Endodermal cell (in vitro differentiated cells): ENCODE results near the gene LUZP4. TPM values are rescaled to one million over a fixed set of nuclear protein-coding genes. Genes with fewer than 3 reads are reported as not detected.
"Not testable (repeated sequence)": the region's sequence is repeated elsewhere in the genome, so short reads cannot be mapped to it uniquely, and the experiment has no call there.

Source experiments
- DNase-seq: peaks from one replicate; pipeline ENCODE4 v3.0.0-alpha.2; 2017
- H3K27ac ChIP-seq: 2 replicates; pipeline ENCODE4 v1.5.1; 2013; ENCODE audit warnings: mild to moderate bottlenecking, low read depth, low read length, moderate library complexity
- H3K27me3 ChIP-seq: 2 replicates; pipeline ENCODE4 v1.6.1; 2013; ENCODE audit warnings: mild to moderate bottlenecking, low read length, moderate library complexity; ENCODE audit not compliant: insufficient read depth, control insufficient read depth, poor library complexity, severe bottlenecking
- H3K36me3 ChIP-seq: 2 replicates; pipeline ENCODE4 v1.7.0; 2013; ENCODE audit warnings: mild to moderate bottlenecking, low read length, moderate library complexity; ENCODE audit not compliant: control insufficient read depth, insufficient read depth
- H3K4me1 ChIP-seq: one replicate; pipeline ENCODE4 v1.7.0; 2013; ENCODE audit warnings: low read length; ENCODE audit not compliant: control insufficient read depth, insufficient read depth
- H3K4me3 ChIP-seq: 2 replicates; pipeline ENCODE4 v1.5.1; 2013; ENCODE audit warnings: mild to moderate bottlenecking, low read length, moderate library complexity
- H3K9ac ChIP-seq: 2 replicates; pipeline ENCODE4 v1.6.1; 2013; ENCODE audit warnings: mild to moderate bottlenecking, low read length, moderate library complexity; ENCODE audit not compliant: poor library complexity, severe bottlenecking; ENCODE audit errors: extremely low read depth
- H3K9me3 ChIP-seq: 2 replicates; pipeline ENCODE4 v1.6.1; 2013; ENCODE audit warnings: mild to moderate bottlenecking, low read length, moderate library complexity; ENCODE audit not compliant: control insufficient read depth
- H3K27ac Mint-ChIP-seq: 2 replicates; pipeline ENCODE4 v1.8.0; 2020; ENCODE audit warnings: mixed read lengths
- H3K27me3 Mint-ChIP-seq: 2 replicates; pipeline ENCODE4 v1.8.0; 2021; ENCODE audit warnings: mild to moderate bottlenecking, mixed read lengths; ENCODE audit not compliant: insufficient read depth
- H3K36me3 Mint-ChIP-seq: 2 replicates; pipeline ENCODE4 v1.8.0; 2020; ENCODE audit warnings: low read depth, mixed read lengths
- H3K4me1 Mint-ChIP-seq: 2 replicates; pipeline ENCODE4 v1.8.0; 2020; ENCODE audit warnings: mixed read lengths
- H3K4me3 Mint-ChIP-seq: 2 replicates; pipeline ENCODE4 v1.8.0; 2020; ENCODE audit warnings: mild to moderate bottlenecking, moderate library complexity, mixed read lengths
- H3K9me3 Mint-ChIP-seq: 2 replicates; pipeline ENCODE4 v1.8.0; 2020; ENCODE audit warnings: mild to moderate bottlenecking, mixed read lengths
- whole genome bisulfite sequencing, 2 experiments: methylation state at CpG; one replicate each; pipeline versions ENCODE4 v1.1.5 to v1.1.7; 2013; ENCODE audit warnings: missing lambda C conversion rate in 2 of 2, mixed read lengths in 1 of 2; ENCODE audit not compliant: insufficient coverage in 1 of 2, insufficient read length in 1 of 2; 5-methylcytosine and 5-hydroxymethylcytosine counted together
- total RNA-seq, 2 donors: library from RNA; stranded (reverse); fragmentation: NEBNext Ultra II Directional in 1 of 2; extraction: Animal tissue kit (Norgen Biotek cat#: 25700) in 1 of 2; gene quantifications; 2 replicates in 1 of 2; 3 replicates in 1 of 2; pipeline ENCODE4 v1.2.1, GENCODE V29; 2021
- TF ChIP-seq, protein P1 (sequence below): fragments of 200-600 bp; sonication (generic); conservative IDR thresholded peaks from 2 replicates; pipeline ENCODE4 v1.5.0; 2021; ENCODE audit warnings: antibody characterized with exemption, mild to moderate bottlenecking

LUZP4 gene
- total RNA-seq, 2 donors from 2014 or later = not detected

DNA sequence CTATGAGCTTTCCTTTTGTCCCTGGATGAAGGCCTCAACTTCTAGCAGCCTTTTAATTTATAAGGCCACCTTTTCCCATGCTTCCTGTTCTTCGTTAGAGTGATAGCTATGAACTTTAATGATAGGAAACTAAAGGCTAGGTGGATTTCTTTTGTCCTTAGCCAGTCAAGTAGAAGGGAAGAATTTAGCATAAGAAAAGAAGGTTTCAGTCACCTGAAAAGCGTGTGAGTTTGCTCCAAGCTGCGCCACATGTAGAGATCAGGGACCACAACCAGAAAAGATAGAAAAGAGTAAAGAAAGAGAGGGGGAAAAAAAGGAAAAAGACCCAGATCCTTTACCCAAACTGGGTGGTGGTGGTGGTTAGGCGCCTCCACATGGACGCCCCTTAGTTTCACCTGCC is 28.6 kb downstream of the LUZP4 start:
- Mint-ChIP-seq H3K4me3 (no peak overlapping the region), H3K4me1 (peaks cover 18% of the 10 kb centered on the region), H3K36me3 (no peaks in the 10 kb centered on the region), H3K9me3 (peaks cover 19% of the 10 kb centered on the region), H3K27me3 (no peaks in the 10 kb centered on the region), H3K27ac (peak overlapping the region; percentile 62)
- TF ChIP-seq, protein P1, sequence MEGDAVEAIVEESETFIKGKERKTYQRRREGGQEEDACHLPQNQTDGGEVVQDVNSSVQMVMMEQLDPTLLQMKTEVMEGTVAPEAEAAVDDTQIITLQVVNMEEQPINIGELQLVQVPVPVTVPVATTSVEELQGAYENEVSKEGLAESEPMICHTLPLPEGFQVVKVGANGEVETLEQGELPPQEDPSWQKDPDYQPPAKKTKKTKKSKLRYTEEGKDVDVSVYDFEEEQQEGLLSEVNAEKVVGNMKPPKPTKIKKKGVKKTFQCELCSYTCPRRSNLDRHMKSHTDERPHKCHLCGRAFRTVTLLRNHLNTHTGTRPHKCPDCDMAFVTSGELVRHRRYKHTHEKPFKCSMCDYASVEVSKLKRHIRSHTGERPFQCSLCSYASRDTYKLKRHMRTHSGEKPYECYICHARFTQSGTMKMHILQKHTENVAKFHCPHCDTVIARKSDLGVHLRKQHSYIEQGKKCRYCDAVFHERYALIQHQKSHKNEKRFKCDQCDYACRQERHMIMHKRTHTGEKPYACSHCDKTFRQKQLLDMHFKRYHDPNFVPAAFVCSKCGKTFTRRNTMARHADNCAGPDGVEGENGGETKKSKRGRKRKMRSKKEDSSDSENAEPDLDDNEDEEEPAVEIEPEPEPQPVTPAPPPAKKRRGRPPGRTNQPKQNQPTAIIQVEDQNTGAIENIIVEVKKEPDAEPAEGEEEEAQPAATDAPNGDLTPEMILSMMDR = no peak
- Histone ChIP-seq H3K9me3 (peaks cover 12% of the 10 kb centered on the region), H3K27me3 (no peaks in the 10 kb centered on the region), H3K27ac (no peak overlapping the region), H3K9ac (no peak overlapping the region), H3K4me3 (no peak overlapping the region), H3K36me3 (no peaks in the 10 kb centered on the region), H3K4me1 (no peaks in the 10 kb centered on the region)
- no peak for DNase-seq
- WGBS, 2 experiments = 92% methylated on average over 5 of the region's 5 CpGs; no CpG with 5 or more reads in 1 of the 2 experiments

DNA sequence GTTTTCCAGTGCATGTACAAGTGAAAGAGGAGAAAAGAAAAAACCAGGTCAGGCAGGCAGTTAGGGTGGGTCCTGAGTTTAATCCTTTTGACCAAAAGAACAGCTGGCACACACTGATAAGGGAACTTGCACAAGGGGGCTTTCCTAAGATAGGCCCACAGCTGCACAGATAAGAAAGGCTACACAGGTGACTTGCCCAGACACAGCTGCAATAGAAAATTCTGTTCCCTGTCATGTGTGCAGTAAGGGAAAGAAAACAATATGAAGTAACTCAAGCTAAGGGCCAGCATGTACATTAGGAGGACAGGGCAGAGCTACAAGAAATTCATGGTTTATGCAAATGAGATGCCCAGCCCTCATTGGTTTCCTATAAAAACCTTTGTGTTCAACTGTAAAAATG is 32.9 kb downstream of the LUZP4 start:
- no peaks in the 10 kb centered on the region for H3K36me3 Mint-ChIP-seq
- Histone ChIP-seq H3K9me3 (no peaks in the 10 kb centered on the region), H3K27me3 (no peaks in the 10 kb centered on the region), H3K9ac (no peak overlapping the region), H3K27ac (no peak overlapping the region), H3K36me3 (no peaks in the 10 kb centered on the region), H3K4me3 (no peak overlapping the region), H3K4me1 (no peaks in the 10 kb centered on the region)
- H3K9me3 Mint-ChIP-seq = peaks cover 9% of the 10 kb centered on the region
- H3K4me1 Mint-ChIP-seq = peaks cover 11% of the 10 kb centered on the region
- no peak for DNase-seq
- no peak overlapping the region for H3K4me3 Mint-ChIP-seq
- H3K27ac Mint-ChIP-seq = no peak overlapping the region
- no peaks in the 10 kb centered on the region for H3K27me3 Mint-ChIP-seq
- TF ChIP-seq, protein P1 = no peak

DNA sequence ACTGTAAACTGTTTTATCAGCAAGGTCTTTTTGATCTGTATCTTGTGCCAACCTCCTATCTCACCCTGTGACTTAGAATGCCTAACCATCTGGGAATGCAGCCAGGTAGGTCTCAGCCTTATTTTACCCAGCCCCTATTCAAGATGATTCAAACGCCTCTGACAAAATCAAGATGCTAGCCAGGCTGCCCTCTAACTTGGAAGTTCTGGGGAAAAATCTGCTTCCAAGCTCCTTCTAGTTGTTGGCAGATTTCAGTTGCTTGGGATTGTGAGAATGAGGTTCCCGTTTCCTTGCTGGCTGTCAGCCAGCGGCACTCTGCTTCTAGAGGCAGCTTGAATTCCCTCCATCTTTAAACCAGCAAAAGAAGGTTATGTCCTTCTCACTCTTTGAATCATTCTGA is 34.7 kb downstream of the LUZP4 start:
- WGBS, 2 experiments = 92% methylated on average over 2 of the region's 3 CpGs; no CpG with 5 or more reads in 1 of the 2 experiments
- Histone ChIP-seq H3K27me3 (no peaks in the 10 kb centered on the region), H3K36me3 (no peaks in the 10 kb centered on the region), H3K4me3 (no peak overlapping the region), H3K9ac (no peak overlapping the region), H3K9me3 (no peaks in the 10 kb centered on the region), H3K27ac (no peak overlapping the region), H3K4me1 (no peaks in the 10 kb centered on the region)
- no peaks in the 10 kb centered on the region for H3K4me1 Mint-ChIP-seq
- H3K9me3 Mint-ChIP-seq = peaks cover 9% of the 10 kb centered on the region
- H3K4me3 Mint-ChIP-seq = no peak overlapping the region
- no peak for DNase-seq
- no peaks in the 10 kb centered on the region for H3K36me3 Mint-ChIP-seq
- H3K27me3 Mint-ChIP-seq = no peaks in the 10 kb centered on the region
- TF ChIP-seq, protein P1 = no peak
- no peak overlapping the region for H3K27ac Mint-ChIP-seq

DNA sequence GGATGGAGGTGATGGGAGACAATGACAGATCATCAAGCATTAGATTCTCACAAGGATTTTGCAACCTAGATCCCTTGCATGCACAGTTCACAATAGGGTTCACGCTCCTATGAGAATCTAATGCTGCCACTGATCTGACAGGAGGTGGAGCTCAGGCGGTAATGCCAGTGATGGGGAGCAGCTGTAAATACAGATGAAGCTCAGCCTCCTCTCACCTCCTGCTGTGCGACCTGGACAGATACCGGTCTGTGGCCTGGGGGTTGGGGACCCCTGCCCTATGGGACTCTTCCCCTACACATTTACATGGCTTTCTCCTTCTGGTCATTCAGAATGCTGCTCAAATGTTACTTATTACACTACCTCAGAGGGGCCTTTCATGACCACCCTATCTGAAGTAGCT is 39.8 kb downstream of the LUZP4 start:
- not testable (repeated sequence) for H3K9me3 Mint-ChIP-seq, H3K36me3 ChIP-seq, H3K27me3 ChIP-seq, H3K9me3 ChIP-seq, H3K4me3 ChIP-seq, DNase-seq, H3K36me3 Mint-ChIP-seq, H3K4me1 ChIP-seq, H3K27me3 Mint-ChIP-seq, H3K27ac ChIP-seq, H3K27ac Mint-ChIP-seq, H3K4me3 Mint-ChIP-seq, H3K9ac ChIP-seq
- WGBS, 2 experiments = 80 to 85% methylated on average over 1 to 4 of the region's 4 CpGs
- H3K4me1 Mint-ChIP-seq = peaks cover 14% of the 10 kb centered on the region
